GDM1 (cell line): ENCODE data around the gene PDIA3.
"Not testable (repeated sequence)": the region's sequence is repeated elsewhere in the genome, so short reads cannot be mapped to it uniquely, and the experiment has no call there.

Experiments used
- DNase-seq: peaks from one replicate; lab custom pipeline; 2025; lab: John Stamatoyannopoulos, UW

The PDIA3 gene

DNA sequence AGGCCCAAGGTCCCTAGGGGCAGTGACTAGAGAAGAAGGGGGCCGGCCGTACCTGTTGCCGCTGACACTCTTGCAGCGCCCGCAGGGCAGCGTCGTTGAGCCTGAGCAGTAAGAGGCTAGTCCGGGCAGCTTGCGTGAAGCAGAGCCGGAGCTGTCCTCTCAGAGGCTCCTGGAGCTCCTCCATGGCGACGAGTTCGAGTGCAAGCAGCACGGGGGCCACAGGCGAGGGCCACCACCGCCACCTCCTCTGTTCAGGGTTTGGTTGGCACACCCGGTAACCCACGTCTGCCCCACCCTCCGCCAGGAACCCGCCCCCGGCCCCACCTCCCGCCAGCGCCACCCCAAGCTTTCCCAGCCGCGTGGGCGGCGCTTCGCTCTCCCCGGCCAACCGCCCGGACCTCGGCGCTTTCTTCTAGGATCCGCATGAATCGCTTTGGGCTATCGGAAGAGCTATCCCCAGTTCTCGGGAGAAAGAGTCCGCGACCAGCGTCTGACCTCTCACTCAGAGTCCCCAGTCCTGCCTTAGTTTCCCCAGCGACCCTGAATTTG is 30.6 kb downstream of the PDIA3 start, which contains the start of gene ELL3:
Gene ELL3, minus strand, starts transcription at position 249 of the 549 bp plus-strand sequence. Its CDS starts 65 bp downstream, at position 184.
- DNase-seq, result peak; percentile 68

DNA sequence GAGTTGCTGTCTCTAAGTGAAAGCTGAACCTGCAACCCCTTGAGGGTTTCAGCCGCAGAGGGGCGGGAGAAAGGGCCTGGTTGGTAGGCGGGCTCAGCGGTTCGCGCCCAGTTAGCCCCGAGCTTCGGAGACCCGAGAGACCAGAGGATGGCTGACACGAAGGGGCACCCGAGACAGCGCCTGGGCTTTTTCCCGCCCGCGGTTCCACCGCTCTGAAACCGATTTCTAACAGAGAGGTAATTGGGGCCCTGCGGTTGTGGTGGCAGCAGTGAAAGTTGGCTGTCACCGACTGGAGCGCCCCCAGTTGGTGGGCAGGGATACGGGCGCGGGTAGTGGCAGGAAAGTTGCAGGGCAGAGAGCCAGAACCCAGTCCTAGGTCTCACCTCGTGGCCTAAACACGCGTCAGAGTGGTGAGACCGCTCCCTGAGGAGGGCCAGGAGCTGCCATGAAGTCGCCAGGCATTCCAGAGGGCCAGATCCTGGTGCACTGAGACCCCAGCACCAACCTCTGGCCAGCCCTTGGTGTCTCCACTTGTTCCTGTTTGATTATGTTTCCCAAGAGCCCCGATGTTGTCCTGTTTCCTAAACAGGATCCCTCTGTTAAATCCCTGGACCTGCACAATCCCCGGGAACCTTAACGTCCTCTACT is 31.2 kb downstream of the PDIA3 start:
- peak; percentile 81 for DNase-seq

DNA sequence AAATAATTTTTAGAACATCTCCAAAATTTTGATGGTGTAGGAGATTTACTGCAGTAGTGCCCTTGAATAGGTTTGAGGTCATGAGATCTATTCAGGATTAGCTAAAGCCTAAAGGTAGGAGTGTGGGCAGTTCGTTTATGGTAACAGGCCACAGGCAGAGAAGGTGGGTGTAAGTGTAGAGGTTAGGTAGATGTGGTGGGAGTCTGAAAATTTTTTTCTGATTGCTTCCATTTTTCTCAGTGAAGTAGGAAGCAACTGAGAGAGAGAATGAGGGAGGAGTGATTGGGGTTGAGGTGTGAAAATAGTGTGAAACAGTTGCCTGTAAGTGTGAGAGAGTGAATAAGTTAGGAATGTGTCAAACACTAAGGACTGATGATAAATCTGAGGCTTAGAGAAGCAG is 32.8 kb downstream of the PDIA3 start:
- no peak for DNase-seq

DNA sequence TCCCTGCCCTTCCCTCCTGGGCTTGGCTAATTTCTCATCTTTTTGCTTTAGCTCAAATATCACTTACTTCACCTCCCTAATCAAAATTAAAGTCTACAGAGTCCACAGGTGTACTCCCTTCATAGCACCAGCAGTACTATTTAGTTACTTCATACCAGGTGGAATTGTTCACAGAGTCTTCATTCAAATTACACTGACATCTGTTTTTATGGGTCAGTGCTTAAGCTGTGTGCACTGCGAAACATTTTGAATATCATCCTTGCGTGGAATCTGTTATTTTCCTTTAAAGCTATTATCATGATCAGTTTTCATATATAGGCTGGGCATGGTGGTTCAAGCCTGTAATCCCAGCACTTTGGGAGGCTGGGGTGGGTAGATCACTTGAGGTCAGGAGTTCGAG is 43.2 kb downstream of the PDIA3 start:
- no peak for DNase-seq

DNA sequence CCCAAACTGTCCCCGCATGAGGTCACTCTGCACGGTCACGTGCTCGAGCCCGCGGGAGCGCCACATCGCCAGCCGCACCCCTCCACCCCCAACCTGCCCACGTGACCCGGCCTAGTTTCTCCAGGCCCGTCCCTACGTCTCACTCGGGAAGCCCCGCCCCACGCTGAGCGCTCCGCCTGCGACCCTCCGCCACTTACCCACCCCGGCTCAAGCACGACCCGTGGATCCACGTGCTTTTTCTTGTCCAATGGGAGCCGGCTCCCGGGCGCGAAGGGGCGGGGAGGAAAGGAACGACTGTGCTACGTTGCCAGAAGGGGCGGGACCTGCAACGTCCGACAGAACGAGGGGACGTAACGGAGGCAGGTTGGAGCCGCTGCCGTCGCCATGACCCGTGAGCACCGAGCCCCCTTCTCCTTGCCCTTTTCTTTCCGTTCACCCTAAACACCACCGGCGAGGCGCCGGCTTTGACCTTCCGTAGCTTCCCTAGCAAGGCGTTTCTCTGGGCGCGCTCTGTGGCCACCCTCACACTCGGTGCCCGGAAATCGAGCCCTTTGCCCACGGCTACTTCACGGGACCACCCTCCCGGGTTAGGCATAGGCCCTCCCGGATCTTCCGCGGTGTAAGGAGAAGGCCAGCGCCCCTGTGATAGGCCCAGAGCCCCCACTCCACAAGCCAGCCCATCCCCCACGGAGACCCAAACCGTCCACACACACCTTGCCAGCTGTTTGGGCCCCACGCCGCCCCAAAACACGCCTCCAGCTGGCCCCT is 45.9 kb downstream of the PDIA3 start, which contains the start of gene SERF2:
Gene SERF2, plus strand, starts transcription at position 328 of the 768 bp plus-strand sequence. Its CDS starts 57 bp downstream, at position 385.
- DNase-seq, result peak; percentile 100

DNA sequence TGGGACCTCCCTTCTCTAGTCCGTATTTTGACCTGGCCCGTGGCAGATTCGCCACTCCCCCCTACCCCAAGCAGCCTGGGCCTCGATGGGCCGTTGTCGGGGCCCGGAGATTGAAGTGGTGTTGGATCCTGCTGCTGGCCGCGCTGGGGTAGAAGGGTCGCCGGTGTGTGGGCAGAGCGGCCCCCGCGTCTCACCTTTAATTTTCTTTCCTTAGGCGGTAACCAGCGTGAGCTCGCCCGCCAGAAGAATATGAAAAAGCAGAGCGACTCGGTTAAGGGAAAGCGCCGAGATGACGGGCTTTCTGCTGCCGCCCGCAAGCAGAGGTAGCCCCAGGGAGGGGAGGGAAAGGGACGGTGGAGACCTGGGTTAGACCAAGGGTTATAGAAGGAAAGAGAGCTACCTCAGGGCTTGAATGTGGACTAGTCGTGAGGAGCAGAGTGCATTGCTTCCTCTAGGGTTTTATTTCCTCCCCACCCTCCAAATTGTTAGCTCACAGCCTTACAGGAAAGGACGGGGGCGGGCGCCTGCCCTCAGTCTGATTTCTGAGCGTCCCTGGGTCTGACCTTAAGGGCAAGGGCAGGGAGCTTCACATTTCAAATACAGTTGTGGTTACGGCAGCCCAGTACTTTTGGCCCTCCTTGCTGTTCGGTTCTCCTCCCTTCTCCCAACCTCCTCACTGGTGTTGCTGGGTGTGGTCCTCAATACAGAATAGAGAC is 46.7 kb downstream of the PDIA3 start:
- DNase-seq, result no peak

DNA sequence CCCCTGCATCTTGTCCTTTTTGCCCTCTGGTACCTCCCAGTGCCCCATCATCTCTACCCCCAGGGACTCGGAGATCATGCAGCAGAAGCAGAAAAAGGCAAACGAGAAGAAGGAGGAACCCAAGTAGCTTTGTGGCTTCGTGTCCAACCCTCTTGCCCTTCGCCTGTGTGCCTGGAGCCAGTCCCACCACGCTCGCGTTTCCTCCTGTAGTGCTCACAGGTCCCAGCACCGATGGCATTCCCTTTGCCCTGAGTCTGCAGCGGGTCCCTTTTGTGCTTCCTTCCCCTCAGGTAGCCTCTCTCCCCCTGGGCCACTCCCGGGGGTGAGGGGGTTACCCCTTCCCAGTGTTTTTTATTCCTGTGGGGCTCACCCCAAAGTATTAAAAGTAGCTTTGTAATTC is 47.4 kb downstream of the PDIA3 start:
- DNase-seq, result no peak

DNA sequence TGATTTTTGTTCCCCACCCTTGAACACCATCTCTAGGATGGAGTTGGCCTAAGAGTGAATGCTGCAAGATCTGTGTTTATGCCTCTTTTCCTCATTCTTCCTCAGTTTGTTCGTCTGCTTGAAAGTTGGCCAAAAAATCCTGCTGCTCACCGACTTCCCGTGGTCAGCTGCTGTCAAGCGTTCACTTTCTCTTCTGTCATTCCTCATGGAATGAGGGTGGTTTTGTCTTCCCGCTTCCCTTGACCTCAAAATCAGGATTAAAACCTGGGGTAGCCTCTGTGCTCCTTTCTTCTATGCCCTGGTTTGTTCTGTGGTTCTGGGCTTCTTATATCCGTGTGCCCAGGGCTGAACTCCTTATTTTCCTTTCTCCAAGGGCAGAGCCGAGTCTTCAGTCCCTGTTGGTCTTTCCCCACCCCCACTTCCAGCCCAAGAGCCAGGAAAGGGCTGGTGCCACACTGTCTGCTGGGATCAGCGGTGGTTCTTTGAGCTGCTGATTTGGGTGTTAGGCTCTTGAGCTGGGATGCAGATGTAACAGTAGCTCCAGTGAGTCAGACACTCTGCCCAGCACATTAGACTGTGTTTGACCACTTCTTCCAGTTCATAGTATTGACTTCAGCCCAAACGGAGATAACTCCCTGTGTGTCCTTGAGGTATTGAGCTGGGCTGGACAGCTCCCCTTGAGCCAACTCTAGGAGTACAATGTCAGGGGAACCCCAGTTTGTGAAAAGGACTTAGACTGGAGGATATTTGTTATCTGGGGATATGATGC is 48.2 kb downstream of the PDIA3 start:
- DNase-seq, result no peak

DNA sequence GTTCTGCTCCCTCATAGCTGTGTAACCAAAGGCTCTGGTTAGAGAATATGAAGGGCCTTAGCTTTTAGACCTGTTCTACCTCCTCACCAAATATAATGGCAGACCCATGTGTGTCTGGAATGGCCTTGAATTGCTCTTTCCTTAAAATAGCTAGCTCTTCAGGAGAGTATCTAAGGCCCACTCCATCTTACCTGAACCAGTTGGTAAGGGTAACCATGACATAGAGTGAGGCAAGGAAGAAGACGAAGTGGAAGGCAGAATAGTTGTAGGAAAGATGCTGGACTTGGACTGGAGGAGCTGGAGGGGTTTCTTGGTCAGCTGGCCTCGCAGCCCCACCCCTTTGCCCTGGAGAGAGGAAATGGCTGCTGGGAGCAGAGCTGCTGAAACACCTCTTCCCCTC is 49.0 kb downstream of the PDIA3 start:
- no peak for DNase-seq

DNA sequence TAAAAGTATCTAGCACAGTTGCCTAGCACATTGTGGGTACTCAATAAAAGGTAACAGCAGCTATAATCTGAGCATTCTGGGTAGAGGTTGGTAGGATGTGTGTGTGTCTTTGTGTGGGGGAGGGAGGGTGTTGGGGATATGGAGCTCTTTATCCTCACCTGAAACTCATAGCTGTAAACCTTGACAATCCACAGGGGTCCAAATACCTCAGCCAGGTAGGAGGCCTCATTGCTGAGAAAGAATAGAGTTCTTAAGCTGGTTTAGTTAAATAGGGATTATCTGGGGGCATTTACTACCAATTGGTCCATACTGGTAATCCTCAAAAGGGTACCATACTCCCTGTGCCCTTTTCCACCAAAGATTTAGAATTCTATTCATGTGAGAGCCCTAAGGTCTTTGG is 49.8 kb downstream of the PDIA3 start:
- DNase-seq, result no peak

DNA sequence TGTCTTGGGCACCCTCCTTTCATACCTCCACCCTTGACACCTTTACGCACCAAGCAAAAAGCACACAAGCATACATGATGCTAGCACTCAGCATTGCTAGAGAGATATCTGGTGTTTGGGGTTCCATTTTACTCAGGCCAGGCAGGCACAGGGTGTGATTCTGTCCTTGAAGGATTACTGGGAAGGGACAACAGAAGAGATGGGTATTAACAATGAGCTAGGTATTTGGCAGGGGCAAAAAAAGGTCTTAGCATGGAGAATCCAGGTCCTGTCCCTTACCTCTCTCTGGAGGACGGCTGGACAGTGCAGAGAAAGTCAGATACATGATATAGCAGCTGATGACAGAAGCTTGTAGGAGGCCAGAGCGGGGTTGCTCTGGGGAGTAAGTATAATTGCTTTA is 50.3 kb downstream of the PDIA3 start:
- no peak for DNase-seq

DNA sequence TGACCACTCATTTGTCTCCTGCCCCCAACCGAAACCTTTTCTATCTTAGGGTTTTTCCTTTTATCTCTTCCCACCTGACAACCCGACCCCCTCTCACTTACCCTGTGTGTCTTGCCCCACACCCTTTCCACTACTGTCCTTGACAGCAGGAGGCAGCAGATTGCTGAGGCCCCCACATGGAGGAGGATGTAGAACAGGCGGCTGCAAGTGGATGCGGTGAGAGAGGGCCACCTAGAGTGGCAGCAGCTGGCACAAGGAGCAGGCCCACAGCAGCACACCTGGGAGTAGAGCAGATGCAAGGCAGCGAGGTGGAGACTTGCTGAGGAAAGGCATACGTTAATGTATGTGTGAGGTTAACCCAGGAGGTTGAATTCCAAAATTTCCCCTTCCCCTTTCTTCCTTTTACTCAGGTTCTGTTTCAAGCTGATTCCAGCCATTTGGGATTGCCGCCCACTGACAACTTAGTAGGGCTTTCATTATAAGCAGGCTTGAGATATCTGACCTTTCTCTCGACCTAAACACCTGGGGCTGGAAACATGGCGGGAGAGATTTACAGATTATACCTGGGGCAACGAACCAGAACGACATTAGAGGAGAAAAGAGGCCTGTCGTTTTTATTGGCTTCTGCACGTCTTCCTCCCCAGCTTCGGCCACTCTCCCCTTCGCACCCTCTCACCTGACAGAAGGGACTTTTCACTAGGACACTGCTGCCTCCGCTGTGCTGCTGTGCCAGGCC is 53.1 kb downstream of the PDIA3 start:
- no peak for DNase-seq

DNA sequence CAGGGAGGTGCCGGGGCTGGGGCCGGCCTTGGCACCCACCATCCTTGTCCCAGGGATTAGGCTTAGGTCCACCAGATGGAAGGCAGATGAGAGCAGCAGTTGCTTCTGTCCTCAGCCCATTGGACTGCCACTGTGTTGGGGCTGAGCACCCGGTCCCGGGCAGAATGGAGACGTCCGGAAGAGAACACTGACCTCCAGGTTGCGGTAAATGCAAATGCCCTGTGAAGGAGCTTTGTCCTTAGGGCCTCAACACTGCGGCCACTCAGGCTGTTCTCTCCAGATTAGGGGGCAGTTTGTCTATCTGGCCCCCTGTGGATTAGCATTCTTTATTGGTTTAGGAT is 53.7 kb downstream of the PDIA3 start, which contains the start of gene SERINC4:
Gene SERINC4, minus strand, starts transcription at position 276 of the 341 bp plus-strand sequence. Its CDS starts 234 bp downstream, at position 42.
- no peak for DNase-seq

DNA sequence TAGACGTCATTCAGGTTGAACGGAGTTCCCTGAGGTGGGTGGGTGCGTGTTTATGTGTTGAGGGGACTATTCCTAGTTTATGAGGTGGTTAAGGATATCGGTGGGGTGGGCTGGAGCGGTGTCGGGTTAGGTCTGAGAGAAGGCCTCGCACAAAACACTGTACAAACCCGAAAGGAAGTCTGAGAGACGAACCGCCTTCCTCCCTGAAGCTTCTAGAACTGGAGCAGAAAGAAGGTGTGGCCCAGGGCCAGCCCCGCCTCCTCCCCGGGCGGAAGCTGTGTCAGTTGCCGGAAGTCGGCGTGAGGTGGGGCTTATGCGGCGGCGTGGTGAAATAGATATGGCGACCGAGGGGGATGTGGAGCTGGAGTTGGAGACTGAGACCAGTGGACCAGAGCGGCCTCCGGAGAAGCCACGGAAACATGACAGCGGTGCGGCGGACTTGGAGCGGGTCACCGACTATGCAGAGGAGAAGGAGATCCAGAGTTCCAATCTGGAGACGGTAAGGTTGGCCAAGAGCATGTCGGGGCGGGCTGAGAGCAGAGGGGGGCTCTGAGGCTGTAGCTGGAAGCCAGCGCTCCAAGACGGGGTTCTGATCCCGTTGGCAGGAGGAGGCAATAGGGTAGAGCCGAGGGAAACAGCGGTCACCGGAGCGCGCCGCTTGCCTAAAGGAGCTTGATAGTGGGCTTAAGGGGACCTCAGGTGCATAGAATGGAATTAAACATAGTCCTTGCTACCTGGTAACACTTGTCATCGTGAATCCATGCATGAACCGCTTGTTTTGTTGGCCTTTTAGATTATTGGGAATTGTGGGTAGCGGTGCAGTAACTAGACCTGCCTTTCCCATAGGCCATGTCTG is 54.3 kb downstream of the PDIA3 start, which contains the start of gene HYPK:
Gene HYPK, plus strand, starts transcription at position 314 of the 856 bp plus-strand sequence. Its CDS starts 24 bp downstream, at position 338.
- peak; percentile 81 for DNase-seq

DNA sequence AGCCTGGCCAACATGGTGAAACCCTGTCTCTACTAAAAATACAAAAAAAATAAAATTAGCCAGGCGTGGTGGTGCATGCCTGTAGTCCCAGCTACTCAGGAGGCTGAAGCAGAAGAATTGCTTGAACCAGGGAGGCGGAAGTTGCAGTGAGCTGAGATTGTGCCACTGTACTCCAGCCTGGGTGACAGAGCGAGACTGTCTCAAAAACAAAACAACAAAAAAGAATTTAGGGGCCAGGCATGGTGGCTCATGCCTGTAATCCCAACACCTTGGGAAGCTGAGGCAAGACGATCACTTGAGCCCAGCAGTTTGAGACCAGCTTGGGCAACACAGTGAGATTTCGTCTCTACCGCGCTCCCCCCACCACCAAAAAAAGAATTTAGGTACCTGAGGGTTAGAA is 56.4 kb downstream of the PDIA3 start:
- not testable (repeated sequence) for DNase-seq

DNA sequence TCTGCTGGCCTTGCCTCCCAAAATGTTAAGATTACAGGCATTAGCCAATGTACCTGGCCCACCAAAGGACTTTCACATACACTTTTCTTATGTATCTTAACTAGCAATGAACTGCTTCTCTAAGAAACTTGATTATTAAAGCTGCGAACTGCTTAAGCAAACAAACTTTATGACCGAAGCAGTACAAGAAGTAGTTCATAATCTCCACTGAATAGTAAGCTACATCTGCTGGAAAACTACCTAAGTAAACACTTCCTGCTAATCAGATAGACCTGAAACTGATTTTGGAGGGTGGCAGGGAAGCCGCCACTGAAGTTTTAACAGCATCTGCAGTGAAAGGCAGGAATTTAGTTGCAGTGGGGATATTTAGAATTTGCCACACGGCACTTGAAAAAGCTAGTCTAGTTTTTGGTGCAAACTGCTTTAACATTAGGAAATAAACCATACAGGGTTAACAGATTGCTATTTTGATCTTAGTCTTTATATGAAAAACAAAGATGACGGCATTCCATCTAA is 62.3 kb downstream of the PDIA3 start:
- DNase-seq, result no peak

DNA sequence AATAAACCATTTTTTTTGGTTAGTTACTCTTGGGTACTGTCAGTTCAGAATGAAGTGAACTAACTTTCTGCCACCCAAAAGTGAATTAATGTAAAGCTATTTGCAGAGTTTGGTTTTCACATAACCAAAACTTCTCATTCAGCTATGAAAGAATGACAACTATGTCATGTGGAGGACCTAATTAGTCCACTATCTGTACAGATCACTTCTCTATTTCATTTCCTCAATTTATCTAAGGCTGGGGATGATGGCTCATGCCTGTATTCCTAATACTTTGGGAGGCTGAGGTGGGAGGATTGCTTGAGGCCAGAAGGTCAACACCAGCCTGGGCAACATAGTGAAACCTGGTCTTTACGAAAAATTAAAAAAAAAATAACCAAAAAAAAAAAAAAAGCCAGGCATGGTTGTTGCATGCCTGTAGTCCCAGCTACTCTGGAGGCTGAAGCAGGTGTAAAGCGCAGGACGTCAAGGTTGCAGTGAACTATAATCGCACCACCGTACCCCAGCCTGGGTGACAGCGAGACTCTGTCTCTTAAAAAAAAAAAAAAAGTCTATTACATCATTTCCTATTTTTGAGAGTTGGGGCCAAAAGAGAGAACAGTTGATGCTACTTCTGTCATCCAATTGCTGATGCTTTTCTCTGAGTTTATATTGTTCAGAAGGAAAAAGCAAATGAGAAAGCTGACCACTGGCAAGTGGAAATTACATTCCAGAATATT is 62.9 kb downstream of the PDIA3 start:
- no peak for DNase-seq

DNA sequence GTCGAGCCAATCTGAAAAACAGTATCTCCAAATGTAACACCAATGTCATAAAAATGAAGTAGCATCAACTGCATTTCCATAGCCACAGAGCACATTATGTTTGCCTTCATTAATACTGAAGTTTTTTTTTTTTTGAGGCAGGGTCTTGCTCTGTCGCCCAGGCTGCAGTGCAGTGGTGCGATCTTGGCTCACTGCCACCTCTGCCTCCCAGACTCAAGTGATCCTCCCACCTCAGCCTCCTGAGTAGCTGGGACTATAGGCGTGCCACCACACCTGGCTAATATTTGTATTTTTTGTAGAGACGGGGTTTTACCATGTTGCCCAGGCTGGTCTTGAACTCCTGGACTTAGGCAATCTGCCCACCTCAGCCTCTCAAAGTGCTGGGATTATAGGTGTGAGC is 68.8 kb downstream of the PDIA3 start:
- not testable (repeated sequence) for DNase-seq

DNA sequence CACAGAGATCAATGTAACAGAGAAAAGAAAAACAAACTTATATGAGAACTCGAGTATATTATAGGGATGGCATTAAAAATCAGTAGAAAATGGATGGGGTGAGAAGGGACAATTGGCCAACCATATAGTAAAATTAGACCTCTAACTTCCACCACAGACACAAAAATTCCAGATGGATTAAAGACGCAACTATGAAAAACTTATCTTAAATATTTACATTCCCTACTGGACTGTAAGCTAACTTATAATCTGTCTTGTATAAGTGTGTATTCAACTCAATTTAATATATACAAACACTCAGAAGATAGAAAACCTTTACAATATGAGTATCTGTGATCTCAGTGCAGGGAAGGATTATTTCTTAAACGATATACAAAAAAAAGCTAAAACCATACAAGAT is 75.3 kb downstream of the PDIA3 start:
- DNase-seq, result no peak
